Parathyroid adenoma (tissue), 2 donors: ENCODE measurements around the gene MYH16.
A peak's percentile ranks its signal among the peaks of the same experiment; 100 is the strongest.
"Not testable (repeated sequence)": the region's sequence is repeated elsewhere in the genome, so short reads cannot be mapped to it uniquely, and the experiment has no call there.

Experiments used
- H2AFZ ChIP-seq: fragments of 300-600 bp; sonication (generic); one replicate; pipeline ENCODE4 v1.7.0; 2017; ENCODE audit warnings: antibody characterized with exemption, mild to moderate bottlenecking
- H3K27ac ChIP-seq: fragments of 300-600 bp; sonication (generic); one replicate; pipeline ENCODE4 v1.7.0; 2017
- H3K27me3 ChIP-seq: fragments of 300-600 bp; sonication (generic); one replicate; pipeline ENCODE4 v1.7.0; 2017; ENCODE audit warnings: low read length; ENCODE audit not compliant: control insufficient read depth, insufficient read depth
- H3K36me3 ChIP-seq: fragments of 300-600 bp; sonication (generic); one replicate; pipeline ENCODE4 v1.7.0; 2017; ENCODE audit warnings: low read length; ENCODE audit not compliant: control insufficient read depth, insufficient read depth
- H3K4me1 ChIP-seq: fragments of 300-600 bp; sonication (generic); one replicate; pipeline ENCODE4 v1.7.0; 2017; ENCODE audit warnings: control low read depth
- H3K4me2 ChIP-seq: fragments of 300-600 bp; sonication (generic); one replicate; pipeline ENCODE4 v1.7.0; 2017; ENCODE audit warnings: low read length
- H3K4me3 ChIP-seq: fragments of 300-600 bp; sonication (generic); one replicate; pipeline ENCODE4 v1.7.0; 2017; ENCODE audit warnings: low read depth, low read length
- H3K79me2 ChIP-seq: fragments of 300-600 bp; sonication (generic); one replicate; pipeline ENCODE4 v1.7.0; 2017; ENCODE audit warnings: control low read depth
- H3K9ac ChIP-seq: fragments of 300-600 bp; sonication (generic); one replicate; pipeline ENCODE4 v1.7.0; 2017; ENCODE audit warnings: mild to moderate bottlenecking
- H3K9me3 ChIP-seq: fragments of 300-600 bp; sonication (generic); one replicate; pipeline ENCODE4 v1.7.0; 2017; ENCODE audit warnings: low read length; ENCODE audit not compliant: control insufficient read depth
- TF ChIP-seq, protein P1 (sequence below): fragments of 300-600 bp; sonication (generic); IDR thresholded peaks from one replicate; pipeline ENCODE4 v1.7.0; 2017; ENCODE audit warnings: antibody characterized with exemption, mild to moderate bottlenecking
- donor health status: primary hyperparathyroidism.

Gene MYH16

DNA sequence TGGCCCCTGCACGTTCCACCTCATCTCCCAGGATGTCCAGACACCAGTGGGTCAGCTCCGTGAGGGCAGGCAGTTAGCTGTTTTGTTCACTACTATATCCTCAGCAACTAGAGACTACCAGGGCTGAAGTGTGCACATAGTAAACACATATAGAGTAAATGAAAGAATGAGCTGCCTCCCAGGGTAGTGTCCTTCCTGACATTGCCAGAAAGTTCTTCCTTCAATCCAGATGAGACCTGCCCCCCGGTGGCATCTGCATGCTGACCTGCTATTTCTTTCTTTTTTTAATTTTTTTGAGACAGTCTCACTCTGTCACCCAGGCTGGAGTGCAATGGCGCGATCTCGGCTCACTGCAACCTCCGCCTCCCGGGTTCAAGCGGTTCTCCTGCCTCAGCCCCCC is 39.1 kb downstream of the MYH16 start:
- H3K36me3 ChIP-seq = no peaks in the 10 kb centered on the region
- no peak overlapping the region for H3K4me2 ChIP-seq
- H3K27ac ChIP-seq = no peak overlapping the region
- H3K79me2 ChIP-seq = no peaks in the 10 kb centered on the region
- H3K4me1 ChIP-seq = no peaks in the 10 kb centered on the region
- no peaks in the 10 kb centered on the region for H3K27me3 ChIP-seq
- no peaks in the 10 kb centered on the region for H3K9me3 ChIP-seq
- H2AFZ ChIP-seq = no peak overlapping the region
- TF ChIP-seq, protein P1, sequence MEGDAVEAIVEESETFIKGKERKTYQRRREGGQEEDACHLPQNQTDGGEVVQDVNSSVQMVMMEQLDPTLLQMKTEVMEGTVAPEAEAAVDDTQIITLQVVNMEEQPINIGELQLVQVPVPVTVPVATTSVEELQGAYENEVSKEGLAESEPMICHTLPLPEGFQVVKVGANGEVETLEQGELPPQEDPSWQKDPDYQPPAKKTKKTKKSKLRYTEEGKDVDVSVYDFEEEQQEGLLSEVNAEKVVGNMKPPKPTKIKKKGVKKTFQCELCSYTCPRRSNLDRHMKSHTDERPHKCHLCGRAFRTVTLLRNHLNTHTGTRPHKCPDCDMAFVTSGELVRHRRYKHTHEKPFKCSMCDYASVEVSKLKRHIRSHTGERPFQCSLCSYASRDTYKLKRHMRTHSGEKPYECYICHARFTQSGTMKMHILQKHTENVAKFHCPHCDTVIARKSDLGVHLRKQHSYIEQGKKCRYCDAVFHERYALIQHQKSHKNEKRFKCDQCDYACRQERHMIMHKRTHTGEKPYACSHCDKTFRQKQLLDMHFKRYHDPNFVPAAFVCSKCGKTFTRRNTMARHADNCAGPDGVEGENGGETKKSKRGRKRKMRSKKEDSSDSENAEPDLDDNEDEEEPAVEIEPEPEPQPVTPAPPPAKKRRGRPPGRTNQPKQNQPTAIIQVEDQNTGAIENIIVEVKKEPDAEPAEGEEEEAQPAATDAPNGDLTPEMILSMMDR = no peak
- no peak overlapping the region for H3K4me3 ChIP-seq
- H3K9ac ChIP-seq = no peak overlapping the region

DNA sequence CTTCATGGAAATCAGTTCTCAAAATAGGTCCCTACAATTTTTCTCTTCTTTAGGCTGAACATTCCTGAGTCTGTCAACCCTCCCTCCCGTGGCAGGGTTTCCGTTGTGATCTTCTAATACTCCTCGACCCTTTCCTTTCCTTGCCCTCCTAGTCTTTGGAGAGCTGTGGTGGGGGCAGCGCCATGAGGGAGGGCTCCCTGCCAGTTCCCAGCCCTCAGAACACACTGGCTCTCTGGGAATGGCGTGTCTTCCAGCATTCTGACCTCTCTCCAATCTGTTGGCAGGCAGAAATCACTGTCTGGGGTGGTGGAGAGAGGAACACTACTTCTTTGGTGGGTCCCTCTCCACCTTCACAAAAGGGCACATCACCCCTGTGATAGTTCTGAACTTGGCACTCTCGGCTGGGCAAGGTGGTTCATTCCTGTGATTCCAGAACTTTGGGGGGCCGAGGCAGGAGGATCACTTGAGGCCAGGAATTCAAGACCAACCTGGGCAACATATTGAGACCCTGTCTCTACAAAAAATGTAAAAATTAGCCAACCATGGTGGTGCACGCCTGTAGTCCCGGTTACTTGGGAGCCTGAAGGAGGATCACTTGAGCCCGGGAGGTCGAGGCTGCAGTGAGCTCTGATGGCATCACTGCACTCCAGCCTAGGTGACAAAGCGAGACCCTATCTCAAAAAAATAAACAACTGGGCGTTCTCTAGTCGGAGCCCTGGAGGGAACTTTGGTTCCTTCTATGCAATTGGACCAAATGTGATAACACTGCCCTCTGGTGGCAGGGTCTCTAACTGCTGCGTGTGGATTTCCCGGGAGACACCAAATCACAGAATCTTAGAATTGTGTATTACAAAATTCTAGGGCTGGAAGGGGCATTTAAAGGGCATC is 39.9 kb downstream of the MYH16 start:
- no peaks in the 10 kb centered on the region for H3K36me3 ChIP-seq
- H3K4me3 ChIP-seq = no peak overlapping the region

GRCh38 chr7:99313204-99313573 is 40.5 kb downstream of the MYH16 start:
- Histone ChIP-seq H3K36me3 (no peaks in the 10 kb centered on the region), H3K9me3 (no peaks in the 10 kb centered on the region), H3K27ac (no peak overlapping the region), H3K4me2 (no peak overlapping the region), H3K79me2 (no peaks in the 10 kb centered on the region), H3K9ac (no peak overlapping the region), H3K4me1 (no peaks in the 10 kb centered on the region), H3K4me3 (no peak overlapping the region), H2AFZ (peak overlapping the region; percentile 61), H3K27me3 (no peaks in the 10 kb centered on the region)
- TF ChIP-seq, protein P1 = no peak

More for the DNA sequence above, 39.9 kb downstream of the MYH16 start:
- Histone ChIP-seq H2AFZ (peak overlapping the region; percentile 61), H3K4me1 (no peaks in the 10 kb centered on the region), H3K9me3 (no peaks in the 10 kb centered on the region), H3K4me2 (no peak overlapping the region), H3K27me3 (no peaks in the 10 kb centered on the region), H3K79me2 (no peaks in the 10 kb centered on the region), H3K27ac (no peak overlapping the region), H3K9ac (no peak overlapping the region)
- TF ChIP-seq, protein P1 = peak; percentile 91

GRCh38 chr7:99314504-99314903 is 41.9 kb downstream of the MYH16 start:
- no peaks in the 10 kb centered on the region for H3K27me3 ChIP-seq
- no peak overlapping the region for H3K4me3 ChIP-seq
- H3K79me2 ChIP-seq = no peaks in the 10 kb centered on the region
- H2AFZ ChIP-seq = no peak overlapping the region
- H3K36me3 ChIP-seq = no peaks in the 10 kb centered on the region
- TF ChIP-seq, protein P1 = no peak
- no peaks in the 10 kb centered on the region for H3K9me3 ChIP-seq
- H3K27ac ChIP-seq = no peak overlapping the region
- H3K4me2 ChIP-seq = no peak overlapping the region
- no peaks in the 10 kb centered on the region for H3K4me1 ChIP-seq
- no peak overlapping the region for H3K9ac ChIP-seq

- H3K4me3 ChIP-seq = no peak overlapping the region
- no peaks in the 10 kb centered on the region for H3K9me3 ChIP-seq
- no peaks in the 10 kb centered on the region for H3K79me2 ChIP-seq
- H3K4me1 ChIP-seq = peaks cover 6% of the 10 kb centered on the region
- TF ChIP-seq, protein P1 = no peak
- H3K27me3 ChIP-seq = no peaks in the 10 kb centered on the region
- no peak overlapping the region for H2AFZ ChIP-seq
- no peak overlapping the region for H3K27ac ChIP-seq
- H3K36me3 ChIP-seq = no peaks in the 10 kb centered on the region
- no peak overlapping the region for H3K9ac ChIP-seq
- H3K4me2 ChIP-seq = no peak overlapping the region
Observed at GRCh38 chr7:99320371-99320770, 47.7 kb downstream of the MYH16 start.

DNA sequence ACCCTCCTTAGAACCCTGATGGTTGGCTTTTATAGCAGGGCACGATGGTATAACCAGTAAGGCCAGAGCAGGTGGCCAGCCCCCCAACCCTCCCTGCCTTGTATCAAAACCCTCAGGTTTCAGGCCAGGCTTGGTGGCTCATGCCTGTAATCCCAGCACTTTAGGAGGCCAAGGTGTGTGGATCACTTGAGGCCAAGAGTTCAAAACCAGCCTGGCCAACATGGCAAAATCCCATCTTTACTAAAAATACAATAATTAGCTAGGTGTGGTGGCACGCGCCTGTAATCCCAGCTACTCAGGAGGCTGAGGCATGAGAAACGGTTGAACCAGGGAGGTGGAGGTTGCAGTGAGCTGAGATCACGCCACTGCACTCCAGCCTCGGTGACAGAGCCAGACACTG is 50.0 kb downstream of the MYH16 start:
- peaks cover 14% of the 10 kb centered on the region for H3K4me1 ChIP-seq
- H3K4me3 ChIP-seq, H3K27ac ChIP-seq, H3K27me3 ChIP-seq, H2AFZ ChIP-seq, H3K9ac ChIP-seq, H3K9me3 ChIP-seq, H3K36me3 ChIP-seq, H3K4me2 ChIP-seq: not testable (repeated sequence)
- H3K79me2 ChIP-seq = peaks cover 20% of the 10 kb centered on the region
